K562 (cell line): ENCODE results near the gene TNFRSF19. TPM values are rescaled to one million over a fixed set of nuclear protein-coding genes. Genes with fewer than 3 reads are reported as not detected.

Experiments used
- ATAC-seq: fragments of 200-7000 bp; cut with Tn5 transposase; 3 replicates; pipeline ENCODE4 v1.9.1; 2020; ENCODE audit warnings: moderate library complexity
- BruUV-seq: library from RNA; stranded (reverse); fragments of 400-500 nt; replicated peaks from 2 replicates; lab custom pipeline; 2021; lab: Mats Ljungman, UMichigan
- CTCF ChIA-PET: fragments of 300-600 bp; formaldehyde crosslinking; extraction: SDS; loops from one replicate; lab custom pipeline; 2021; ENCODE audit warnings: low intra/inter-chr PET ratio; lab: Yijun Ruan, JAX
- POLR2A ChIA-PET: fragments of 300-600, 350-650 bp; sonication (Branson Sonifier 250); formaldehyde crosslinking; extraction: SDS; loops from one replicate; lab custom pipeline; 2021; ENCODE audit warnings: antibody characterized with exemption, inconsistent platforms; lab: Yijun Ruan, JAX
- DNase-seq, 4 experiments: peaks; one replicate each; pipeline versions ENCODE4 v3.0.0 to v3.0.0-alpha.2; 2011 to 2018; ENCODE audit warnings: low spot score in 3 of 4, mixed read lengths in 3 of 4; ENCODE audit errors: extremely low read depth in 1 of 4
- FAIRE-seq: peaks from 2 replicates; lab custom pipeline; 2011; peaks lifted over from hg19 to GRCh38; lab: Jason Lieb, UNC
- H2AFZ ChIP-seq: 2 replicates; pipeline ENCODE4 v1.6.0; 2011; ENCODE audit warnings: low read depth, low read length, control low read depth, inconsistent platforms
- H3K27ac ChIP-seq: fragments of 200-600 bp; 3 replicates; pipeline ENCODE4 v1.8.0; 2011; ENCODE audit warnings: low read depth, mild to moderate bottlenecking, control low read depth, inconsistent platforms, low read length, moderate library complexity, mixed read lengths; ENCODE audit errors: extremely low read depth
- H3K27me3 ChIP-seq, 2 experiments: fragments of 300-600 bp in 1 of 2; 2 replicates in 1 of 2; 3 replicates in 1 of 2; pipeline versions ENCODE4 v1.6.0 to v1.8.0; 2011; ENCODE audit warnings: inconsistent platforms in 2 of 2, low read length in 2 of 2, mild to moderate bottlenecking in 1 of 2, mixed read lengths in 1 of 2, moderate library complexity in 1 of 2; ENCODE audit not compliant: control insufficient read depth in 2 of 2, insufficient read depth in 2 of 2
- H3K36me3 ChIP-seq: fragments of 300-600 bp; 3 replicates; pipeline ENCODE4 v1.8.0; 2011; ENCODE audit warnings: mild to moderate bottlenecking, low read length, inconsistent platforms; ENCODE audit not compliant: control insufficient read depth, insufficient read depth
- H3K4me1 ChIP-seq, 2 experiments: fragments of 200-600 bp in 1 of 2; replicated peaks in 1 of 2; 2 replicates in 1 of 2; 3 replicates in 1 of 2; pipeline versions ENCODE4 v1.5.1 to v1.8.0; 2011; ENCODE audit warnings: inconsistent platforms in 2 of 2, low read length in 2 of 2, mild to moderate bottlenecking in 1 of 2, mixed read lengths in 1 of 2, moderate library complexity in 1 of 2; ENCODE audit not compliant: control insufficient read depth in 2 of 2, insufficient read depth in 2 of 2
- H3K4me2 ChIP-seq: 2 replicates; pipeline ENCODE4 v1.6.1; 2011; ENCODE audit warnings: low read length, control low read depth, inconsistent platforms, mixed read lengths; ENCODE audit not compliant: insufficient read depth
- H3K4me3 ChIP-seq: fragments of 200-600 bp; sonication (generic), shearing (Covaris generic); 2 replicates; pipeline ENCODE4 v1.5.1; 2016; ENCODE audit warnings: control low read depth, inconsistent platforms
- H3K79me2 ChIP-seq: fragments of 200-600 bp; 3 replicates; pipeline ENCODE4 v1.8.0; 2011; ENCODE audit warnings: low read length, inconsistent platforms; ENCODE audit not compliant: control insufficient read depth, insufficient read depth
- H3K9ac ChIP-seq, 2 experiments: 2 replicates each; pipeline versions ENCODE4 v1.6.0 to v1.6.1; 2011; ENCODE audit warnings: low read depth in 2 of 2, low read length in 2 of 2, control low read depth in 1 of 2, inconsistent platforms in 1 of 2, mild to moderate bottlenecking in 1 of 2, mixed read lengths in 1 of 2; ENCODE audit not compliant: insufficient read depth in 1 of 2
- H3K9me1 ChIP-seq: one replicate; pipeline ENCODE4 v1.6.0; 2011; ENCODE audit warnings: inconsistent platforms, mild to moderate bottlenecking, low read length, moderate library complexity; ENCODE audit not compliant: control insufficient read depth, insufficient read depth
- H3K9me3 ChIP-seq: replicated peaks from 2 replicates; pipeline ENCODE4 v1.5.1; 2011; ENCODE audit warnings: low read depth, low read length, inconsistent platforms; ENCODE audit not compliant: control insufficient read depth, insufficient read depth
- H4K20me1 ChIP-seq: replicated peaks from 2 replicates; pipeline ENCODE4 v1.6.1; 2011; ENCODE audit warnings: low read length, inconsistent platforms, mixed read lengths; ENCODE audit not compliant: control insufficient read depth, insufficient read depth
- ATF6 ChIP-seq: sonication (generic); formaldehyde crosslinking; IDR thresholded peaks from 2 replicates; pipeline ENCODE4 v1.4.0; 2020; ENCODE audit warnings: mild to moderate bottlenecking, missing genetic modification reagents
- CBX1 ChIP-seq: sonication (generic); IDR thresholded peaks from 2 replicates; pipeline ENCODE4 v1.6.1; 2016; ENCODE audit warnings: antibody characterized with exemption, low read depth, mild to moderate bottlenecking
- MGA ChIP-seq: fragments of 450-650 bp; IDR thresholded peaks from 2 replicates; pipeline ENCODE4 v1.6.1; 2016; ENCODE audit warnings: mild to moderate bottlenecking, moderate library complexity
- POLR2H ChIP-seq: IDR thresholded peaks from 2 replicates; pipeline ENCODE4 v1.6.1; 2016; ENCODE audit warnings: missing genetic modification characterization, low read depth, mild to moderate bottlenecking, control low read depth, missing compliant biosample characterization, moderate library complexity
- SMAD3 ChIP-seq: fragments of 450-650 bp; formaldehyde crosslinking; conservative IDR thresholded peaks from 2 replicates; pipeline ENCODE4 v1.4.0; 2020; ENCODE audit warnings: mild to moderate bottlenecking
- ZFX ChIP-seq: sonication (generic); formaldehyde crosslinking; IDR thresholded peaks from 2 replicates; pipeline ENCODE4 v1.8.0; 2022; ENCODE audit warnings: mild to moderate bottlenecking, missing genetic modification reagents, moderate library complexity
- ZNF174 ChIP-seq: fragments of 250-450 bp; sonication (Bioruptor Pico); IDR thresholded peaks from 2 replicates; pipeline ENCODE4 v1.4.0; 2020; ENCODE audit warnings: mild to moderate bottlenecking
- WGBS: fragments of 100-300 bp; shearing (Covaris generic); methylation state at CpG from one replicate; pipeline ENCODE4 v1.1.6; 2016; ENCODE audit warnings: low coverage, mixed read lengths; ENCODE audit not compliant: insufficient coverage; ENCODE audit errors: missing lambda C conversion rate; 5-methylcytosine and 5-hydroxymethylcytosine counted together
- in situ Hi-C: fragments of 300-500 bp; cut with MboI; formaldehyde crosslinking; loops from 4 replicates; pipeline ENCODE4 v1.15.0; 2018; ENCODE audit warnings: inconsistent platforms, mixed read lengths
- intact Hi-C: fragments of 100-400 bp; cut with micrococcal nuclease; formaldehyde crosslinking; loops from 2 replicates; pipeline ENCODE4 v1.14.2; 2022
- polyA plus RNA-seq, 8 experiments: library from polyadenylated mRNA; depleted of rRNA in 4 of 8; stranded (reverse) in 5 of 8; unstranded in 3 of 8; fragments of >200 nt; fragmentation: Nextera tagmentation in 2 of 8; fragmentation: Illumina TruSeq in 1 of 8; extraction: Ambion mirVana in 2 of 8; extraction: Trizol in 1 of 8; gene quantifications; 2 replicates each; pipeline versions ENCODE4 v1.2.1 to v1.2.3, GENCODE V29; 2011 to 2014; ENCODE audit warnings: inconsistent platforms in 1 of 8, missing spikeins in 1 of 8
- total RNA-seq, 7 experiments: library from RNA; depleted of rRNA in 6 of 7; stranded (reverse); fragments of >200 nt in 6 of 7; fragmentation: Illumina TruSeq in 2 of 7; extraction: Trizol in 2 of 7; gene quantifications; 2 replicates each; pipeline versions ENCODE4 v1.2.1 to v1.2.3, GENCODE V29; 2011 to 2021; ENCODE audit warnings: low replicate concordance in 1 of 7

The TNFRSF19 gene
- total and polyA plus RNA-seq, 9 of the 15 experiments (the other 6 are each of a cell fraction or from before 2014, with no cell fraction given), result 0.01 to 0.07 TPM; not detected in 7

- POLR2A ChIA-PET, result interaction anchor here (1.3 kb wide), 1 partner anchor 10 kb away, joined by 3 read pairs; no protein-coding TSS in a partner anchor
- intact Hi-C loops, result no loop called here
- TF ChIP-seq SMAD3 (CRISPR knock-in tag) (no peak), ZFX (CRISPR knock-in tag) (no peak), MGA (no peak), CBX1 (no peak), POLR2H (no peak), ATF6 (CRISPR knock-in tag) (no peak), ZNF174 (CRISPR knock-in tag) (no peak)
Measured at GRCh38 chr13:23688336-23688735, 118.1 kb downstream of the TNFRSF19 start.

More at GRCh38 chr13:23688336-23688735, 118.1 kb downstream of the TNFRSF19 start:
- in situ Hi-C loops, result no loop called here
- H3K27ac ChIP-seq, result no peak overlapping the region
- 6% methylated on average over 3 of the region's 3 CpGs for WGBS
- H3K9me1 ChIP-seq, result no peaks in the 10 kb centered on the region
- ATAC-seq (no peak), DNase-seq (no peak), FAIRE-seq (no peak)
- H3K9ac ChIP-seq, result no peak overlapping the region
- no peaks in the 10 kb centered on the region for H3K9me3 ChIP-seq
- no peaks in the 10 kb centered on the region for H3K4me1 ChIP-seq
- H3K4me2 ChIP-seq, result no peak overlapping the region
- no peak overlapping the region for H2AFZ ChIP-seq
- CTCF ChIA-PET, result interaction anchor here (0.6 kb wide), 1 partner anchor 1013 kb away, joined by 3 read pairs; no protein-coding TSS in a partner anchor
- peaks cover 0 to 5% of the 10 kb centered on the region in 2 experiments; a peak in 1 of 5 replicates for H3K27me3 ChIP-seq
- BruUV-seq, result no TSS peak
- H3K36me3 ChIP-seq, result no peaks in the 10 kb centered on the region
- no peak overlapping the region for H3K4me3 ChIP-seq
- H4K20me1 ChIP-seq, result no peaks in the 10 kb centered on the region
- H3K79me2 ChIP-seq, result no peaks in the 10 kb centered on the region
